Measurements from ENCODE around the gene PUS1. TPM values are rescaled to one million over a fixed set of nuclear protein-coding genes. Genes with fewer than 3 reads are reported as not detected.
"Not testable (repeated sequence)": the region's sequence is repeated elsewhere in the genome, so short reads cannot be mapped to it uniquely, and the experiment has no call there.

Gene PUS1
- total and polyA plus RNA-seq, 2 donors from 2014 or later = 16.1 to 28.8 TPM

DNA sequence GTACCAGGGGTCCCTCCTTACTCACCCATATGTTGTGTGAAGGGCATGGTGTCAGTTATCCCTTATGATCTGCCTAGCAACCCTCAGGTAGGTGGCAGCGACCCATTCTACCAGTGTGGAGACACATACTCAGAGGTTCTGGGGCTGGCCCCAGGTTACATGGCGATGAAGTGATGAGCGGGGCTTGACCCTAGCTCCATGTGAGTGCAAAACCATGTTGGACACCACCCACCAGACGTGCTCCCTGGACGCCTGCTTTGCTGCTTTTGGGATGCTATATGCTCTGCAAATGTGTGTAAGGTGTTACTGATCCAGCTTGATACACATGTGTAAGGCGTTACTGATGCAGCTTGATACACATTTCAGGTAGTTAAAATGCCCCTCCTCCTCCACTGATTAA, 54.0 kb downstream of the PUS1 start:
- DNase-seq = no peak
- H3K9ac ChIP-seq (ENCODE audit: low read length in 3 of 3) = no peak overlapping the region
- no peaks in the 10 kb centered on the region for H3K27me3 ChIP-seq (ENCODE audit: control insufficient read depth, insufficient read depth, low read length)
- H3K27ac ChIP-seq (ENCODE audit: low read depth in 2 of 2, low read length in 2 of 2) = no peak overlapping the region
- intact Hi-C loops (cut with DNase I) = no loop called here
- no peaks in the 10 kb centered on the region for H3K9me3 ChIP-seq (ENCODE audit: control insufficient read depth in 2 of 3, insufficient read depth in 1 of 3, low read length in 3 of 3)
- H3K36me3 ChIP-seq (ENCODE audit: control insufficient read depth in 2 of 3, insufficient read depth in 3 of 3, low read length in 3 of 3) = peaks cover 2 to 35% (median 26%) of the 10 kb centered on the region in 3 donors
- TF ChIP-seq CTCF (IDR thresholded peaks at IDR 0.05; ENCODE audit: borderline replicate concordance, extremely low read depth, insufficient read depth) = no peak
- H3K4me1 ChIP-seq (ENCODE audit: control insufficient read depth in 2 of 3, insufficient read depth in 2 of 3, low read depth in 1 of 3, low read length in 3 of 3) = no peaks in the 10 kb centered on the region
- no peak overlapping the region for H3K4me3 ChIP-seq (ENCODE audit: low read length in 3 of 3)
- no peak for FAIRE-seq

DNA sequence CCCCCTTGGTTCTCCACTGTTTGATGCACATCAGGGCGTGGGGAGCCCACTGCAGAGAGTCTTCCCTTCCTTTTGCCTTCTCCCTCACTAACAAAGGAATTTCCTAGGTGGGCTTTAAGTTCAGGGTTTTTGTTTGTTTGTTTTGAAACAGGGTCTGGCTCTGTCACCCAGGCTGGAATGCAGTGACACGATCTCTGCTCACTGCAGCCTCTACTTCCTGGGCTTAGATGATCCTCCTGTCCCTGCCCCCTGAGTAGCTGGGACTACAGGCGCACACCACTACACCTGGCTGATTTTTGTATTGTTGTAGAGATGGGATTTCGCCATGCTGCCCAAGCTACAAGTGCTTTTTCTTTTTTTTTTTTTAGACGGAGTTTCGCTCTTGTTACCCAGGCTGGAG, 54.5 kb downstream of the PUS1 start:
- Histone ChIP-seq H3K9ac (ENCODE audit: low read length in 3 of 3) (no peak overlapping the region), H3K27me3 (ENCODE audit: control insufficient read depth, insufficient read depth, low read length) (no peaks in the 10 kb centered on the region), H3K4me1 (ENCODE audit: control insufficient read depth in 2 of 3, insufficient read depth in 2 of 3, low read depth in 1 of 3, low read length in 3 of 3) (no peaks in the 10 kb centered on the region), H3K27ac (ENCODE audit: low read depth in 2 of 2, low read length in 2 of 2) (no peak overlapping the region), H3K36me3 (ENCODE audit: control insufficient read depth in 2 of 3, insufficient read depth in 3 of 3, low read length in 3 of 3) (peaks cover 2 to 41% (median 31%) of the 10 kb centered on the region in 3 donors), H3K9me3 (ENCODE audit: control insufficient read depth in 2 of 3, insufficient read depth in 1 of 3, low read length in 3 of 3) (no peaks in the 10 kb centered on the region), H3K4me3 (ENCODE audit: low read length in 3 of 3) (no peak overlapping the region)
- intact Hi-C loops (cut with DNase I) = no loop called here
- FAIRE-seq (no peak), DNase-seq (peak in 3 of 5 donors; percentile 12 to 23 (median 21))
- no peak for TF ChIP-seq CTCF (IDR thresholded peaks at IDR 0.05; ENCODE audit: borderline replicate concordance, extremely low read depth, insufficient read depth)

- Histone ChIP-seq H3K9me3 (ENCODE audit: control insufficient read depth in 2 of 3, insufficient read depth in 1 of 3, low read length in 3 of 3) (no peaks in the 10 kb centered on the region), H3K4me1 (ENCODE audit: control insufficient read depth in 2 of 3, insufficient read depth in 2 of 3, low read depth in 1 of 3, low read length in 3 of 3) (no peaks in the 10 kb centered on the region), H3K27me3 (ENCODE audit: control insufficient read depth, insufficient read depth, low read length) (no peaks in the 10 kb centered on the region), H3K36me3 (ENCODE audit: control insufficient read depth in 2 of 3, insufficient read depth in 3 of 3, low read length in 3 of 3) (peaks cover 2 to 43% (median 32%) of the 10 kb centered on the region in 3 donors), H3K27ac (ENCODE audit: low read depth in 2 of 2, low read length in 2 of 2) (no peak overlapping the region), H3K9ac (ENCODE audit: low read length in 3 of 3) (no peak overlapping the region), H3K4me3 (ENCODE audit: low read length in 3 of 3) (no peak overlapping the region)
- TF ChIP-seq CTCF (IDR thresholded peaks at IDR 0.05; ENCODE audit: borderline replicate concordance, extremely low read depth, insufficient read depth) = no peak
- no peak for DNase-seq
- FAIRE-seq = no peak
- intact Hi-C loops (cut with DNase I) = no loop called here
Measured at GRCh38 chr12:131984334-131984733, 55.3 kb downstream of the PUS1 start.

DNA sequence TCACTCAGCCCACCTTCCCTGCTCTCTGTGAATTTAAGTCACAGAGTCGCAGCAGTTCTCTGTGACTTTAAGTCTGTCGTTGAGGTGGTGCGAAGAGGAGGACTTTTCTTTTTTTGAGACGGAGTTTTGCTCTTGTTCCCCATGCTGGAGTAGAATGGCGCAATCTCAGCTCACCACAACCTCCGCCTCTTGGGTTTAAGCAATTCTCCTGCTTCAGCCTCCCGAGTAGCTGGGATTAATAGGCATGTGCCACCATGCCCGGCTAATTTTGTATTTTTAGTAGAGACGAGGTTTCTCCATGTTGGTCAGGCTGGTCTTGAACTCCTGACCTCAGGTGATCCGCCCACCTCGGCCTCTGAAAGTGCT, 56.4 kb downstream of the PUS1 start:
- H3K4me1 ChIP-seq (ENCODE audit: control insufficient read depth in 2 of 3, insufficient read depth in 2 of 3, low read depth in 1 of 3, low read length in 3 of 3); DNase-seq; H3K4me3 ChIP-seq (ENCODE audit: low read length in 3 of 3); H3K9me3 ChIP-seq (ENCODE audit: control insufficient read depth in 2 of 3, insufficient read depth in 1 of 3, low read length in 3 of 3); intact Hi-C loops (cut with DNase I); H3K27ac ChIP-seq (ENCODE audit: low read depth in 2 of 2, low read length in 2 of 2); H3K9ac ChIP-seq (ENCODE audit: low read length in 3 of 3); H3K27me3 ChIP-seq (ENCODE audit: control insufficient read depth, insufficient read depth, low read length); FAIRE-seq: not testable (repeated sequence)
- H3K36me3 ChIP-seq (ENCODE audit: control insufficient read depth in 2 of 3, insufficient read depth in 3 of 3, low read length in 3 of 3) = peaks cover 2 to 47% (median 38%) of the 10 kb centered on the region in 3 donors

Measured in kidney (tissue), 14 donors.